SK-N-SH treated with all-trans-retinoic acid at 6 μM for 48 hours (cell line): ENCODE measurements around the gene TCP10L.

Source experiments
- ATAC-seq: fragments of 200-7000 bp; cut with Tn5 transposase; 3 replicates; pipeline ENCODE4 v1.9.1; 2020; ENCODE audit warnings: mild to moderate bottlenecking, moderate library complexity
- ARNTL ChIP-seq: fragments of 450-650 bp; formaldehyde crosslinking; IDR thresholded peaks from 2 replicates; pipeline ENCODE4 v1.5.0; 2020; ENCODE audit warnings: low read depth, mild to moderate bottlenecking, moderate library complexity, borderline replicate concordance
- CREB5 ChIP-seq: fragments of 250-450 bp; sonication (Bioruptor Pico); IDR thresholded peaks from 2 replicates; pipeline ENCODE4 v1.5.1; 2020; ENCODE audit warnings: low read depth, mild to moderate bottlenecking, moderate library complexity
- CSDC2 ChIP-seq: fragments of 250-450 bp; sonication (Bioruptor Pico); IDR thresholded peaks from 2 replicates; pipeline ENCODE4 v1.5.0; 2020; ENCODE audit warnings: mild to moderate bottlenecking, moderate library complexity
- ESRRG ChIP-seq: fragments of 250-450 bp; sonication (Bioruptor Pico); IDR thresholded peaks from 2 replicates; pipeline ENCODE4 v1.6.1; 2021; ENCODE audit warnings: mild to moderate bottlenecking
- GLIS3 ChIP-seq: fragments of 250-450 bp; sonication (Bioruptor Pico); IDR thresholded peaks from 2 replicates; pipeline ENCODE4 v1.5.0; 2020; ENCODE audit warnings: mild to moderate bottlenecking, moderate library complexity
- ISL1 ChIP-seq: fragments of 250-450 bp; sonication (Bioruptor Pico); IDR thresholded peaks from 2 replicates; pipeline ENCODE4 v2.1.2; 2022; ENCODE audit warnings: mild to moderate bottlenecking, moderate library complexity
- PATZ1 ChIP-seq: fragments of 250-450 bp; sonication (Bioruptor Pico); IDR thresholded peaks from 2 replicates; pipeline ENCODE4 v1.8.0; 2020; ENCODE audit warnings: mild to moderate bottlenecking, moderate library complexity, borderline replicate concordance
- PPARA ChIP-seq: fragments of 250-450 bp; sonication (Bioruptor Pico); IDR thresholded peaks from 2 replicates; pipeline ENCODE4 v1.5.0; 2020; ENCODE audit warnings: mild to moderate bottlenecking, borderline replicate concordance
- RARB ChIP-seq: fragments of 250-450 bp; sonication (Bioruptor Pico); IDR thresholded peaks from 2 replicates; pipeline ENCODE4 v1.8.0; 2021; ENCODE audit warnings: mild to moderate bottlenecking, moderate library complexity
- TCF4 ChIP-seq: fragments of 250-450 bp; sonication (Bioruptor Pico); IDR thresholded peaks from 2 replicates; pipeline ENCODE4 v1.8.0; 2021; ENCODE audit warnings: mild to moderate bottlenecking, moderate library complexity, borderline replicate concordance
- TOX ChIP-seq: fragments of 250-450 bp; sonication (Bioruptor Pico); IDR thresholded peaks from 2 replicates; pipeline ENCODE4 v1.8.0; 2021; ENCODE audit warnings: mild to moderate bottlenecking, moderate library complexity, borderline replicate concordance
- ZC3H10 ChIP-seq: fragments of 250-450 bp; sonication (Bioruptor Pico); IDR thresholded peaks from 2 replicates; pipeline ENCODE4 v1.5.1; 2021; ENCODE audit warnings: mild to moderate bottlenecking, moderate library complexity
- ZFP3 ChIP-seq: fragments of 250-450 bp; sonication (Bioruptor Pico); IDR thresholded peaks from 2 replicates; pipeline ENCODE4 v1.5.0; 2020; ENCODE audit warnings: mild to moderate bottlenecking, moderate library complexity
- ZFP30 ChIP-seq: fragments of 450-650 bp; formaldehyde crosslinking; IDR thresholded peaks from 2 replicates; pipeline ENCODE4 v1.5.0; 2022; ENCODE audit warnings: mild to moderate bottlenecking, moderate library complexity
- ZNF565 ChIP-seq: fragments of 450-650 bp; formaldehyde crosslinking; conservative IDR thresholded peaks from 2 replicates; pipeline ENCODE4 v1.5.0; 2020; ENCODE audit warnings: low read depth, mild to moderate bottlenecking, moderate library complexity
- ZNF70 ChIP-seq: fragments of 450-650 bp; formaldehyde crosslinking; IDR thresholded peaks from 2 replicates; pipeline ENCODE4 v1.5.0; 2020; ENCODE audit warnings: mild to moderate bottlenecking, moderate library complexity
- ZNF8 ChIP-seq: fragments of 450-650 bp; formaldehyde crosslinking; IDR thresholded peaks from 2 replicates; pipeline ENCODE4 v1.5.0; 2020; ENCODE audit warnings: mild to moderate bottlenecking, moderate library complexity
- TF ChIP-seq, protein P1 (sequence below): fragments of 250-450 bp; sonication (Bioruptor Pico); IDR thresholded peaks from 2 replicates; pipeline ENCODE4 v1.8.0; 2021; ENCODE audit warnings: low read depth, mild to moderate bottlenecking, moderate library complexity, borderline replicate concordance

The TCP10L gene

DNA sequence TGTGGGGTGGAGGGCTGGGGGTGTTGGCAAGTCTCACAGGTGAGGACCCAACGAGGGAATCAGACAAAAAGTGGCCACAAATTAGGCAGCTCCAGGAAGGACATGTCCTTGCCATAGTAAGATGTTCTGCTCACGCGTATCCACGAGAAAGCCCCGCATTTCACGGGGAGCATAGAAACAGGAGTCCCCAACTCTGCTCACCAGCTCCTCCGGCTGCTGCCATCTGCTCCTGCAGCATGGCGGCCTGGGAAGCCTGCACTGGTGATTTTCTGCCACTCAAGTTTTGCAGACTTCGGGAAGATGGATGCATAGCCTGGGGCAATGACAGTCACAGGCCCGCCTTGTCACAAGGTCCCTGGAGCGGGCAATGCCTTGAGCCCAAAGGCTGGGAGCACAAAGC is 9.3 kb downstream of the TCP10L start:
- ATAC-seq: no peak
- TF ChIP-seq ZC3H10 (CRISPR knock-in tag) (no peak), CREB5 (CRISPR knock-in tag) (no peak), ZNF8 (no peak), PPARA (CRISPR knock-in tag) (no peak), ZNF70 (CRISPR knock-in tag) (no peak), ISL1 (CRISPR knock-in tag) (no peak), RARB (no peak), PATZ1 (CRISPR knock-in tag) (no peak), ZFP30 (no peak)
- TF ChIP-seq, protein P1, sequence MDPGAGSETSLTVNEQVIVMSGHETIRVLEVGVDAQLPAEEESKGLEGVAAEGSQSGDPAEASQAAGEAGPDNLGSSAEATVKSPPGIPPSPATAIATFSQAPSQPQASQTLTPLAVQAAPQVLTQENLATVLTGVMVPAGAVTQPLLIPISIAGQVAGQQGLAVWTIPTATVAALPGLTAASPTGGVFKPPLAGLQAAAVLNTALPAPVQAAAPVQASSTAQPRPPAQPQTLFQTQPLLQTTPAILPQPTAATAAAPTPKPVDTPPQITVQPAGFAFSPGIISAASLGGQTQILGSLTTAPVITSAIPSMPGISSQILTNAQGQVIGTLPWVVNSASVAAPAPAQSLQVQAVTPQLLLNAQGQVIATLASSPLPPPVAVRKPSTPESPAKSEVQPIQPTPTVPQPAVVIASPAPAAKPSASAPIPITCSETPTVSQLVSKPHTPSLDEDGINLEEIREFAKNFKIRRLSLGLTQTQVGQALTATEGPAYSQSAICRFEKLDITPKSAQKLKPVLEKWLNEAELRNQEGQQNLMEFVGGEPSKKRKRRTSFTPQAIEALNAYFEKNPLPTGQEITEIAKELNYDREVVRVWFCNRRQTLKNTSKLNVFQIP: no peak

GRCh38 chr21:32574946-32575925 is 10.1 kb downstream of the TCP10L start:
- ATAC-seq: no peak
- TF ChIP-seq ZC3H10 (CRISPR knock-in tag) (no peak), ZNF565 (CRISPR knock-in tag) (no peak), ZNF70 (CRISPR knock-in tag) (no peak), TCF4 (CRISPR knock-in tag) (no peak), ZFP3 (CRISPR knock-in tag) (no peak), ZNF8 (no peak), ARNTL (no peak), TOX (CRISPR knock-in tag) (no peak), ESRRG (no peak), GLIS3 (CRISPR knock-in tag) (no peak)
- TF ChIP-seq, protein P1: no peak

GRCh38 chr21:32572574-32573420 is 12.5 kb downstream of the TCP10L start:
- TF ChIP-seq ZFP30 (no peak), ZC3H10 (CRISPR knock-in tag) (no peak), ESRRG (no peak), PPARA (CRISPR knock-in tag) (no peak), PATZ1 (CRISPR knock-in tag) (no peak), TOX (CRISPR knock-in tag) (no peak)
- ATAC-seq: no peak

GRCh38 chr21:32570456-32570855 is 14.9 kb downstream of the TCP10L start:
- TF ChIP-seq PPARA (CRISPR knock-in tag): no peak
- TF ChIP-seq GLIS3 (CRISPR knock-in tag): no peak
- TF ChIP-seq PATZ1 (CRISPR knock-in tag): no peak
- TF ChIP-seq ZFP30: no peak
- TF ChIP-seq ESRRG: no peak
- TF ChIP-seq ZNF565 (CRISPR knock-in tag): no peak
- TF ChIP-seq CSDC2: no peak
- no peak for TF ChIP-seq ARNTL
- no peak for TF ChIP-seq TOX (CRISPR knock-in tag)
- ATAC-seq: no peak
